RWPE2 (cell line): ENCODE measurements around the gene DOK5.
"Not testable (repeated sequence)": the region's sequence is repeated elsewhere in the genome, so short reads cannot be mapped to it uniquely, and the experiment has no call there.

ENCODE experiments used
- ATAC-seq: fragments of 200-7000 bp; cut with Tn5 transposase; 3 replicates; pipeline ENCODE4 v1.9.1; 2021; ENCODE audit warnings: low read depth
- DNase-seq: peaks from one replicate; pipeline ENCODE4 v3.0.0-alpha.2; 2020; ENCODE audit warnings: low spot score
- H3K27ac ChIP-seq: fragments of 450-650 bp; 2 replicates; pipeline ENCODE4 v1.5.1; 2017; ENCODE audit warnings: mild to moderate bottlenecking; ENCODE audit not compliant: poor library complexity, severe bottlenecking
- H3K27me3 ChIP-seq: fragments of 250-450 bp; sonication (Bioruptor Pico); 2 replicates; pipeline ENCODE4 v1.5.1; 2021; ENCODE audit warnings: mild to moderate bottlenecking, moderate library complexity; ENCODE audit not compliant: insufficient read depth, poor library complexity, severe bottlenecking
- H3K36me3 ChIP-seq: fragments of 250-450 bp; sonication (Bioruptor Pico); 2 replicates; pipeline ENCODE4 v1.5.1; 2020; ENCODE audit warnings: low read depth, mild to moderate bottlenecking, moderate library complexity
- H3K4me1 ChIP-seq: fragments of 250-450 bp; sonication (Bioruptor Pico); 2 replicates; pipeline ENCODE4 v1.5.1; 2021; ENCODE audit warnings: mild to moderate bottlenecking, moderate library complexity; ENCODE audit not compliant: insufficient read depth, poor library complexity, severe bottlenecking
- H3K4me3 ChIP-seq: fragments of 250-450 bp; sonication (Bioruptor Pico); 2 replicates; pipeline ENCODE4 v1.5.1; 2021; ENCODE audit warnings: mild to moderate bottlenecking, moderate library complexity; ENCODE audit not compliant: severe bottlenecking
- H3K9me3 ChIP-seq: fragments of 250-450 bp; sonication (Bioruptor Pico); 2 replicates; pipeline ENCODE4 v1.5.1; 2021; ENCODE audit warnings: mild to moderate bottlenecking, moderate library complexity; ENCODE audit not compliant: severe bottlenecking
- TF ChIP-seq, protein P1 (sequence below): fragments of 450-650 bp; IDR thresholded peaks from one replicate; pipeline ENCODE4 v1.5.1; 2017; ENCODE audit warnings: mild to moderate bottlenecking, moderate library complexity; ENCODE audit not compliant: poor library complexity, severe bottlenecking

The DOK5 gene

DNA sequence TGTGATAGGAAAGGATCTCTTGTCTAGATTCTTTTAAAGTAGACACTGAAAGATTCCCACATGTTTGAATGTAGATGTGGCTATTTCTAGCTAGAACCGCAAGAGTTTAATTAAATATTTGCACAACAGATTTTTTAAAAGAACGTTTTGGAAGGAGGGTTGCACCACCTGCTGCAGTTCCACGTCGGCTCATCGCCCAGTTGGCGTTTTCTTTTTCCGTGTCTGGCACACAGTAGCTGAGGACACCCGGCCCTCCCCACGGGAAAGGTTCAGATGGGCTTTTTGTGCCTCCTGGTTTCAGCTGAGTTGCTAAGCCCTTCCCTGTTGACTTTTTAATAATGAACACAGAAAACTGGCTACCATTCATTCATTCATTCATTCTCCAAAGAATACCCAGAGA is 41.8 kb upstream of the DOK5 start:
- ATAC-seq (no peak), DNase-seq (no peak)
- Histone ChIP-seq H3K27ac (no peak overlapping the region), H3K4me3 (no peak overlapping the region), H3K9me3 (no peaks in the 10 kb centered on the region), H3K27me3 (peaks cover 34% of the 10 kb centered on the region), H3K4me1 (no peaks in the 10 kb centered on the region), H3K36me3 (no peaks in the 10 kb centered on the region)
- TF ChIP-seq, protein P1, sequence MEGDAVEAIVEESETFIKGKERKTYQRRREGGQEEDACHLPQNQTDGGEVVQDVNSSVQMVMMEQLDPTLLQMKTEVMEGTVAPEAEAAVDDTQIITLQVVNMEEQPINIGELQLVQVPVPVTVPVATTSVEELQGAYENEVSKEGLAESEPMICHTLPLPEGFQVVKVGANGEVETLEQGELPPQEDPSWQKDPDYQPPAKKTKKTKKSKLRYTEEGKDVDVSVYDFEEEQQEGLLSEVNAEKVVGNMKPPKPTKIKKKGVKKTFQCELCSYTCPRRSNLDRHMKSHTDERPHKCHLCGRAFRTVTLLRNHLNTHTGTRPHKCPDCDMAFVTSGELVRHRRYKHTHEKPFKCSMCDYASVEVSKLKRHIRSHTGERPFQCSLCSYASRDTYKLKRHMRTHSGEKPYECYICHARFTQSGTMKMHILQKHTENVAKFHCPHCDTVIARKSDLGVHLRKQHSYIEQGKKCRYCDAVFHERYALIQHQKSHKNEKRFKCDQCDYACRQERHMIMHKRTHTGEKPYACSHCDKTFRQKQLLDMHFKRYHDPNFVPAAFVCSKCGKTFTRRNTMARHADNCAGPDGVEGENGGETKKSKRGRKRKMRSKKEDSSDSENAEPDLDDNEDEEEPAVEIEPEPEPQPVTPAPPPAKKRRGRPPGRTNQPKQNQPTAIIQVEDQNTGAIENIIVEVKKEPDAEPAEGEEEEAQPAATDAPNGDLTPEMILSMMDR = no peak

DNA sequence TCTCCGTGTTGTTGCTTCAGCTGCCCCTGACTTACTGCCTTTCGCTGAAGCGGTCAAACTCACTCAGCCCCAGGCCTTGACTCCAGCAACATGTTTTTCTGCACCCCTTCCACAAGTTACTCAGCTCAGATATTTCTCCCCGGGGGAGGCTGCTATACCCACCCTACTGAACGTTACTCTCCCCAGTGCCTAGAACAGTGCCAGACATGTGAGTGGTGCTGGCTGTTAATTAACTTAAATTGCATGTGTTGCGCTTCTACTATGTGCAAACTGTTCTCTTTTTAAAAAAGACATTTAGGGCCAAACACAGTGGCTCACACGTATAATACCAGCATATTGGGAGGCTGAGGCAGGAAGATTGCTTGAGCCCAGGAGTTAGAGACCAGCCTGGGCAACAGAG is 41.2 kb upstream of the DOK5 start:
- no peak overlapping the region for H3K4me3 ChIP-seq
- ATAC-seq (no peak), DNase-seq (no peak)
- H3K27ac ChIP-seq = no peak overlapping the region
- no peaks in the 10 kb centered on the region for H3K9me3 ChIP-seq
- H3K27me3 ChIP-seq = peaks cover 36% of the 10 kb centered on the region
- no peaks in the 10 kb centered on the region for H3K36me3 ChIP-seq
- H3K4me1 ChIP-seq = no peaks in the 10 kb centered on the region
- TF ChIP-seq, protein P1 = no peak

DNA sequence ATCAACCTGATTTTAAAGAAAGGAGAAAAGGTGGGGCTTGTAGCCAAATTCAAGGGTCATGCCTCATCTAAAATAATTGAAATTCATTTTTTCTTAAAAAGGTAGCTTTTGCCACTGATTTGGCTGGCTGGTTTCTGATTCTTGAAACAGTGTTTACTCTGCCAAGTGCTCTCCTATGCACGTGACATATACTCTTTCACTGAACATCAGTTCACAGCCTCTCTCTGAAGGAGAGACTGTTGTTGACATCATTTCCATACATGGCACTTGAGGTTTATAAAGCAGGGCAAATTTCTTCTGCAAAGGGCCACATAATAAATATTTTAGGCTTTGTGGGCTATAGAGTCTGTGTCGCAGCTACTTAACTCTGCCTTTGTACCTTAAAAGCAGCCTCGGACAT is 40.4 kb upstream of the DOK5 start:
- H3K4me1 ChIP-seq = no peaks in the 10 kb centered on the region
- H3K27ac ChIP-seq = no peak overlapping the region
- peaks cover 36% of the 10 kb centered on the region for H3K27me3 ChIP-seq
- H3K4me3 ChIP-seq = no peak overlapping the region
- H3K36me3 ChIP-seq = no peaks in the 10 kb centered on the region
- H3K9me3 ChIP-seq = no peaks in the 10 kb centered on the region
- no peak for DNase-seq
- TF ChIP-seq, protein P1 = no peak
- no peak for ATAC-seq

DNA sequence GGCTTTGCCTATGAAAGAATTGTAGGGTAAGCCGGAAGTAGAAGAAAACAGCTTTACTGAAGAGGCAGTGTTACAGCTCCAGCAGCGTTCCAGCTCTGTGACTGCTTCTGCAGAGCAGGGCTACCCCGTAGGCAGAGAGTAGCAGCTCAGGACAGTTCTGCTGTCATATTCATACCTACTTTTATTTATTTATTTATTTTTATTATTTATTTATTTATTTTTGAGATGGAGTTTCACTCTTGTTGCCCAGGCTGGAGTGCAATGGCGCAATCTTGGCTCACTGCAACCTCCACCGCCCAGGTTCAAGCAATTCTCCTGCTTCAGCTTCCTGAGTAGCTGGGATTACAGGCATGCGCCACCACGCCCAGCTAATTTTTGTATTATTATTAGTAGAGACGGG is 39.0 kb upstream of the DOK5 start:
- H3K27ac ChIP-seq, H3K9me3 ChIP-seq, ATAC-seq, DNase-seq, H3K4me3 ChIP-seq, H3K36me3 ChIP-seq, H3K4me1 ChIP-seq: not testable (repeated sequence)
- H3K27me3 ChIP-seq = peaks cover 36% of the 10 kb centered on the region

DNA sequence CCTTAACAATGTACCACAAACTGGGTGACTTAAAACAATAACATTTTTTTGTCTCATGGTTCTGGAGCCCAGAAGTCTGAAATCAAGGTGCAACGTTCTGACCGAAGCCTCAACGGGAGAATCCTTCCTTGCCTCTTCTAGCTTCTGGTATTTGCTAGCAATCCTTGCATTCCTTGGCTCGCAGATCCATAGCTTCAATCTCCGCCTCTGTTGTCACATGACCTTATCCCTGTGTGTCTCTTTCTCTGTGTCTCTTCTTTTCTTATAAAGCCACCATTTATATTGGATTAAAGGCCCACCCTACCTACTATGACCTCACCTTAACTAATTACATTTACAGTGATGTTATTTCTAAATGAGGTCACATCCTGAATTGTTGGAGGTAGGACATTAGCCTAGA is 37.2 kb upstream of the DOK5 start:
- no peak for ATAC-seq
- Histone ChIP-seq H3K4me3 (no peak overlapping the region), H3K9me3 (no peaks in the 10 kb centered on the region), H3K4me1 (no peaks in the 10 kb centered on the region), H3K27me3 (peaks cover 24% of the 10 kb centered on the region), H3K36me3 (no peaks in the 10 kb centered on the region), H3K27ac (no peak overlapping the region)
- no peak for DNase-seq
- TF ChIP-seq, protein P1 = no peak

DNA sequence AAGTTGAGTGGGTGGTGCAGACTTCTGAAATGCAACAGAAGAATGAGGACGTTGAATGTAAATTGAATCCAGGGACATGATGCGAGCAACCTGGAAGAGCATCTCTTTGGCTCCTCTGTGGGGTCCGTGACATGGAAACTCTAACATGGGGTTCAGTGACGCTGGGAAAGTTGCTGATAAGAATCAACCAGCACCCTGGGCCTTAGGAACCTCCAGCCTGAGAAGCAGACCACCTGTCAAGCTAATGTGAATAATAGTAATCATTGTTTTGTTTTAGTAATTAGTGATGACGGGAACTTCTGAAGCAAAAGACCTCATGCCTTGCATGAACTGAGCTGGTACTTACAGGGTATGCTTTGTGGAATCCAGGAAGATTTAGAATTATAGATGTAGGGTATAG is 25.2 kb upstream of the DOK5 start:
- H3K36me3 ChIP-seq = no peaks in the 10 kb centered on the region
- no peaks in the 10 kb centered on the region for H3K4me1 ChIP-seq
- no peaks in the 10 kb centered on the region for H3K9me3 ChIP-seq
- H3K4me3 ChIP-seq = no peak overlapping the region
- ATAC-seq (no peak), DNase-seq (no peak)
- TF ChIP-seq, protein P1 = no peak
- H3K27me3 ChIP-seq = peaks cover 49% of the 10 kb centered on the region
- H3K27ac ChIP-seq = no peak overlapping the region
